Fibroblast of pulmonary artery (primary cell): ENCODE results near the gene MISP3.
"Not testable (repeated sequence)": the region's sequence is repeated elsewhere in the genome, so short reads cannot be mapped to it uniquely, and the experiment has no call there.

Experiments used
- DNase-seq: peaks from one replicate; pipeline ENCODE4 v3.0.0-alpha.2; 2010; ENCODE audit warnings: low read depth
- H3K4me3 ChIP-seq: replicated peaks from 2 replicates; pipeline ENCODE4 v1.5.1; 2011; ENCODE audit warnings: low read depth, mild to moderate bottlenecking, control low read depth, low read length, moderate library complexity
- CTCF ChIP-seq: IDR thresholded peaks from 2 replicates; pipeline ENCODE4 v1.5.1; 2011; ENCODE audit warnings: mild to moderate bottlenecking, control low read depth, low read length, inconsistent platforms; ENCODE audit errors: missing control alignments

The MISP3 gene

GRCh38 chr19:14048443-14049153 is 24.0 kb upstream of the MISP3 start:
- no peak overlapping the region for H3K4me3 ChIP-seq
- peak; percentile 27 for DNase-seq
- peak; percentile 89 for TF ChIP-seq CTCF

GRCh38 chr19:14050512-14050911 is 22.1 kb upstream of the MISP3 start:
- TF ChIP-seq CTCF: no peak
- DNase-seq: no peak
- no peak overlapping the region for H3K4me3 ChIP-seq

- DNase-seq, H3K4me3 ChIP-seq: not testable (repeated sequence)
Measured at GRCh38 chr19:14050961-14051360, 21.6 kb upstream of the MISP3 start.

- DNase-seq: no peak
- TF ChIP-seq CTCF: no peak
Measured at GRCh38 chr19:14051980-14052379, 20.6 kb upstream of the MISP3 start.

GRCh38 chr19:14052470-14052869 is 20.1 kb upstream of the MISP3 start:
- no peak for DNase-seq
- no peak overlapping the region for H3K4me3 ChIP-seq
- TF ChIP-seq CTCF: no peak

More at GRCh38 chr19:14051980-14052379, 20.6 kb upstream of the MISP3 start:
- H3K4me3 ChIP-seq: no peak overlapping the region

GRCh38 chr19:14053032-14053431 is 19.6 kb upstream of the MISP3 start:
- DNase-seq: no peak
- H3K4me3 ChIP-seq: no peak overlapping the region
- TF ChIP-seq CTCF: no peak

GRCh38 chr19:14053500-14053899 is 19.1 kb upstream of the MISP3 start:
- no peak overlapping the region for H3K4me3 ChIP-seq
- no peak for TF ChIP-seq CTCF
- DNase-seq: no peak
